Activated CD4-positive, alpha-beta T cell treated with anti-CD3 and anti-CD28 coated beads for 24 hours (primary cell): ENCODE results near the gene LSR.
A peak's percentile ranks its signal among the peaks of the same experiment; 100 is the strongest.
"Not testable (repeated sequence)": the region's sequence is repeated elsewhere in the genome, so short reads cannot be mapped to it uniquely, and the experiment has no call there.

Source experiments
- DNase-seq, 2 donors: peaks; one replicate each; pipeline ENCODE4 v3.0.0-alpha.2; 2020; ENCODE audit warnings: low read depth in 2 of 2

Gene LSR

DNA sequence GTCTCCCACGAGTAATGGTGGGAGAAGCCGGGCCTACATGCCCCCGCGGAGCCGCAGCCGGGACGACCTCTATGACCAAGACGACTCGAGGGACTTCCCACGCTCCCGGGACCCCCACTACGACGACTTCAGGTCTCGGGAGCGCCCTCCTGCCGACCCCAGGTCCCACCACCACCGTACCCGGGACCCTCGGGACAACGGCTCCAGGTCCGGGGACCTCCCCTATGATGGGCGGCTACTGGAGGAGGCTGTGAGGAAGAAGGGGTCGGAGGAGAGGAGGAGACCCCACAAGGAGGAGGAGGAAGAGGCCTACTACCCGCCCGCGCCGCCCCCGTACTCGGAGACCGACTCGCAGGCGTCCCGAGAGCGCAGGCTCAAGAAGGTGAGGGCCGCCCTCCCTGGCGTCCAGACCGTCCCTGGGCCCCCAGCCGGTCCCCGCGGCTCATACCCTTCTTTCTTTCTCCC is 18.6 kb downstream of the LSR start:
- no peak for DNase-seq

- DNase-seq = peak; percentile 50 to 57
Measured at GRCh38 chr19:35267818-35268535, 19.2 kb downstream of the LSR start.

- peak; percentile 40 to 49 for DNase-seq
Measured at GRCh38 chr19:35268536-35269437, 20.0 kb downstream of the LSR start, which contains the start of gene USF2. Gene USF2 (plus strand): TSS chr19:35268962. CDS start chr19:35269102, 140 bp downstream.

DNA sequence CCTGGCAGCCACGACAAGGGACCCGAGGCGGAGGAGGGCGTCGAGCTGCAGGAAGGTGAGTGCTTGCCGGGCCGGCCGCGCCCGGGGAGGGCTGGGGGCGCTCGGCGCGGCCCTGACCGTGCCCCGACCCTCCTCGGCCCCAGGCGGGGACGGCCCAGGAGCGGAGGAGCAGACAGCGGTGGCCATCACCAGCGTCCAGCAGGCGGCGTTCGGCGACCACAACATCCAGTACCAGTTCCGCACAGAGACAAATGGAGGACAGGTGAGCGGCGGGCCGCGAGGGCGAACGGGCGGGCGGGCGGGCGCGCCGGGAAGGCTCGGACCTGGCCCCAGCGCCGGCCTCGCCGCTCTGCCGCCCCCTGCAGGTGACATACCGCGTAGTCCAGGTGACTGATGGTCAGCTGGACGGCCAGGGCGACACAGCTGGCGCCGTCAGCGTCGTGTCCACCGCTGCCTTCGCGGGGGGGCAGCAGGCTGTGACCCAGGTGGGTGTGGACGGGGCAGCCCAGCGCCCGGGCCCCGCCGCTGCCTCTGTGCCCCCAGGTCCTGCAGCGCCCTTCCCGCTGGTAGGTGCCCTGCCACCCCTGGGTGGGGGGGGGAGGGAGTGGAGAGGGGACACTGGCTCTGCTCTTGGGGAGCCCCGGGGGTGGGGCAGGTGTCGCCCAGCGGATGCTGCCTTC is 20.8 kb downstream of the LSR start:
- DNase-seq = peak; percentile 54 to 63

DNA sequence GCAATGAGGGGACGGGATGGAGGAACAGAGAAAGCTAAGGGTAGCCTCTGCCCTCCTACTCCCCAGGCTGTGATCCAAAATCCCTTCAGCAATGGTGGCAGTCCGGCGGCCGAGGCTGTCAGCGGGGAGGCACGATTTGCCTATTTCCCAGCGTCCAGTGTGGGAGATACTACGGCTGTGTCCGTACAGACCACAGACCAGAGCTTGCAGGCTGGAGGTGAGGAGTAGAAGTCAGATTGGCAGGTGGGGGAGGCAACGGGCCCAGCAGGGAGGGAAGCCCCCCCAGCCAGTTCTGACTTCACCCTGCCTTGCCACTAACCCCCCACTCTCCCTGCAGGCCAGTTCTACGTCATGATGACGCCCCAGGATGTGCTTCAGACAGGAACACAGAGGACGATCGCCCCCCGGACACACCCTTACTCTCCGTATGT is 21.6 kb downstream of the LSR start:
- no peak for DNase-seq

- DNase-seq = no peak
Measured at GRCh38 chr19:35271546-35271945, 22.7 kb downstream of the LSR start.

- DNase-seq = no peak
Measured at GRCh38 chr19:35272122-35272719, 23.4 kb downstream of the LSR start.

GRCh38 chr19:35272954-35273649 is 24.3 kb downstream of the LSR start:
- DNase-seq = no peak

DNA sequence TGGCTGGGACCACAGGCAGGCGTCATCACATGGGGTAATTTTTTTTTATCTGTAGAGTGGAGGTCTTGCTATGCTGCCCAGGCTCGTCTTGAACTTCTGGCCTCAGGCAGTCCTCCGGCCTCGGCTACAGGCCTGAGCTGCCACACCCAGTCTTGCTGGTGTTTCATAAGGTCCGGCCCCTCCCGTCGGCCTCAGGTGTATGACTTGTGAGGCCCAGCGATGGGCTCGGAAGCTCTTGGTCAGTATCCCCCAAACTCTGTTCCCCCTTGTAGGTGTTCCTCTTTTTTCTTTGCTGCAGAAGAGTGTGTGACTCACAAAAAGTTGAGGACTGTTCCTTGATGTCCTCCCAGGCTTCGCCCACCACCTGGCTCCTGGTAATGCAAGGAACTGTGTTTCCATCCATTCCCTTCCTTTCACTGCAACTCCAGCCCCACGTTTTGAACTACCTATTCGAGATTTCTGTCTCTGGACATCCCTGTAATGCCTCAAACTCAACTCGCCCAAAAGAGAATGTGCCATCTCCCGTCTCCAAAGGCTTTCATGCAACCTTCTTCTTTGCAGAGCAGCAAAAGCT is 25.0 kb downstream of the LSR start:
- DNase-seq = no peak

DNA sequence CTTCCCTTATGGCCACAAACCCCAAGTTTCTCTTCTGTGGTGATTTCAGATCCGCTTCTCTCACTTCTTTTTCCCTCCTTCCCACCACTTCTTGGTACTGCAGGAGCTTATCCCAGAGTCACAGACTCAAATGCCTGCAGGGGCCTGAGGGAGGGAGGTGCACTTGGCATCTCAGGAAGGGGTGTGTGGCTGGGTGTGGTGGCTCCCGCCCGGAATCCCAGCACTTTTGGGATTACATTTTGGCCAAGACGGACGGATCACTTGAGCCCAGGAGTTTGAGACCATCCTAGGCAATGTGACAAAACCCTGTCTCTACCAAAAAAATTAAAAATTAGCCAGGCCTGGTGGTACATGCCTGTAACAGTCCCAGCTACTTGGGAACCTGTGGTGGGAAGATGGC is 25.5 kb downstream of the LSR start:
- DNase-seq = no peak

- DNase-seq = no peak
Measured at GRCh38 chr19:35276706-35277281, 28.0 kb downstream of the LSR start.

DNA sequence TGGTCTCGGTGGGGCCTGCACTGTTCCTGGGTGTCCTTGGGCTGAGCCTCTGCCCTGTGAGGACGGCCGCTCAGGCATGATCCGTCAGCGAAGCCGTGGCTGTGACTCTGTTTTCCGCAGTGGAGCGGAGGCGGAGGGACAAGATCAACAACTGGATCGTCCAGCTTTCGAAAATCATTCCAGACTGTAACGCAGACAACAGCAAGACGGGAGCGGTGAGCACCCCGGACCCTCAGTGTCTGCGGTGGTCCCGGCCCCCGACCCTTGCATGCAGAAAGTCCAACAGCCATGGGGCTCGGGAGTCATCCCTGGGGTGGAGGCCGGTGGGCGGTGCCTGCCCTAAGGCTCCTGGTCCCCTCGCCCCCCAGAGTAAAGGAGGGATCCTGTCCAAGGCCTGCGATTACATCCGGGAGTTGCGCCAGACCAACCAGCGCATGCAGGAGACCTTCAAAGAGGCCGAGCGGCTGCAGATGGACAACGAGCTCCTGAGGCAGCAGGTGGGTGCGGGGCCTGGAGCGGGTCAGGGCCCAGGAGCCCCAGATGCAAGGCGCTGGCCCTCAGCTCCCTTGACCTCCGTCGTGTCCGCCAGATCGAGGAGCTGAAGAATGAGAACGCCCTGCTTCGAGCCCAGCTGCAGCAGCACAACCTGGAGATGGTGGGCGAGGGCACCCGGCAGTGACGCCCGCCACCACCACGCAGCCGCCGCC is 29.9 kb downstream of the LSR start:
- DNase-seq = no peak

DNA sequence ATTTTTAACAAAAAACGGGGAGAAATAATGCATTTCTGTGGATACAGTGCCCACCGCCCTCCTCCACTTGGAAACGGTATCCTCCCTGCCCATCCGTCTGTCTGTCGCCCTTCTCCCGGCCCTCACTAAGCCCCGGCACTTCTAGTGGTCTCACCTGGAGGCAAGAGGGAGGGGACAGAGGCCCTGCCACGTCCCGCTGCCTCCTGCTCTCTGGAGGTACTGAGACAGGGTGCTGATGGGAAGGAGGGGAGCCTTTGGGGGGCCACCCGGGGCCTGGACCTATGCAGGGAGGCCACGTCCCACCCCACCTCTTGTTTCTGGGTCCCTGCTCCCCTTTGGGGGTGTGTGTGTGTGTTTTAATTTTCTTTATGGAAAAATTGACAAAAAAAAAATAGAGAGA is 30.6 kb downstream of the LSR start:
- no peak for DNase-seq

DNA sequence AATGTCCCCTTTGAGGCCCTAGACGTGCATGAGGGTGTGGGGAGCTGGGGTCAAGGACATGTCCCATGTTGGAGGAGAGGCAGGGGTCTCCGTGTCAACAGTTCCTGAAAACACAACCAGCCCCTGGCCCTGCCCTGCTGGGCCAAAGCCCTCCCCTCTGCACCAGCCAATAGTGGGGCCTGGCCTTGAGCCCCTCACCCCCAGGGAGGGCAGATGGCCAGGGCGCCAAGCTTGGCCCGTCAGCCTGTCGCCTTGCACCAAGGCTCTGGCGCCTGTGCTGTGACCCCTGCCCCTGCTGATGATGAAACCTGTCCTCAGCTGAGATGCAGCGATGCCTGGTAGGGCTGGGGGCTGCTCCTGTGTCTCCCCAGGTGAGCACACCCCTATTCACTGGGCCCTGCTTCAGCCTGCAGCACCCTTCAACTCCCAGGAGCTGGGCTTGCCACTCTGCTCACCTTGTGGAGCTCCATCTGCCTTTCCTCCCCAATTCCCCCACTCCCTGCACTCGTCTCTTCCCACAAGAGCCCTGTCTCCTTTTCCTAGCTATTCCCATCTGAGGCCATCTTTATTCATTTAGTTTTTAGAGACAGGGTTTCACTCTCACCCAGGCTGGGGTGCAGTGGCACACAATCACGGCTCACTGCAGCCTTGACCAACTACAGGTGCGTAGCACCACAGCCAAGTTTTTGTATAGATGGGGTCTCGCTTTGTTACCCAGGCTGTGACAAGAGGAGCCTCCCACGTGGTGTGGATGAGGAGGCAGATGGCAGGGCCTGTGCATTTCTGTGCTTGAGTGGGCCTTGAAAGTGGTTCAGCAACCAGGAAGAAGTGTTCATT is 31.4 kb downstream of the LSR start:
- DNase-seq = no peak

- DNase-seq = no peak
Measured at GRCh38 chr19:35281303-35281702, 32.5 kb downstream of the LSR start.

DNA sequence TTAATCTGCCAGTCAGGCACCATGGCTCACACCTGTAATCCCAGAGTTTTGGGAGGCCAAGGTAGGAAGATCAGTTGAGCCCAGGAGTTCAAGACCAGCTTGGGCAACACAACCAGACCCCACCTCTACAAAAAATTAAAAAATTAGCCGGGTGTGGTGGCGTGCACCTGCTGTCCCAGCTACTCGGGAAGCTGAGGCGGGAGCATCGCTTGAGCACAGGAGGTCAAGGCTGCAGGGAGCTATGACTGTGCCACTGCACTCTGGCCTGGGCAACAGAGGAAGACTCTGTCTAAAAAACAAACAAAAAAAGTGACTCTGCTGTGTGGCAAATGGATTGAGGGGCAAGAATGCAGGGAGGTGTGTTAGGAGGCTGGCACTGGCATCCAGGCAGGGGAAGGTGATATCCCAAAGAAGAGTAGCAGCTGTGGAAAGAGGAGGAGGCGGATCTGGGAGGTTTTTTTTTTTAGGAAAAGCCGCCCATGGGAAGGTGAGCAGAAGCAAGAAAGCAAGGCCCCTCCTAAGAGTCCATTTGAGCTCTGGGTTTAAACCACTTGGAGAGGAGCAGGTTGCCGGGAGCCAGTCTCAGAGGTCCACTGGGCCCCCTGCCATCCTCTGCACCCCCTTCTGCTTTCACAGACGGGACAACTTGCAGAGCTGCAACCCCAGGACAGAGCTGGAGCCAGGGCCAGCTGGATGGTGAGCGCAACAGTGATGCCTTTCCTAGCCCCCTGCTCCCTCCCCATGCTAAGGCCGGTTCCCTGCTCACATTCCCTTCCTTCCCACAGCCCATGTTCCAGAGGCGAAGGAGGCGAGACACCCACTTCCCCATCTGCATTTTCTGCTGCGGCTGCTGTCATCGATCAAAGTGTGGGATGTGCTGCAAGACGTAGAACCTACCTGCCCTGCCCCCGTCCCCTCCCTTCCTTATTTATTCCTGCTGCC is 35.6 kb downstream of the LSR start:
- no peak for DNase-seq

GRCh38 chr19:35285095-35285449 is 36.3 kb downstream of the LSR start:
- DNase-seq = no peak

DNA sequence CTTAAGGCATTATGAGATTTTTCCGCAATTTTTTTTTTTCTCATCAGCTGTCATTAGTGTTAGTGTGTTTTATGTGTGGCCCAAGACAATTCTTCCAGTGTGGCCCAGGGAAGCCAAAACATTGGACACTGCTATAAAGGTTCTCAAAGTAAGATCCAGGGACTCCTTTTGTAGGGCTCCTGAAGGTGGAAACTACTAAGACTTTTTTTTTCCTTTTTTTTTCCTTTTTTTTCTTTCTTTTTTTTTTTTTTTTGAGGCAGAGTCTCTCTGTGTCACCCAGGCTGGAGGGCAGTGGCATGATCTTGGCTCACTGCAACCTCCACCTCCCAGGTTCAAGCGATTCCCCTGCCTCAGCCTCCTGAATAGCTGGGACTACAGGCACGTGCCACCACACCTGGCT is 36.7 kb downstream of the LSR start:
- not testable (repeated sequence) for DNase-seq
